ENCODE results near the gene SCARF1. TPM values are rescaled to one million over a fixed set of nuclear protein-coding genes. Genes with fewer than 3 reads are reported as not detected.

Gene SCARF1
- total and polyA plus RNA-seq, 8 donors = 2.0 to 8.6 (median 3.5) TPM

- TF ChIP-seq CTCF (IDR thresholded peaks at IDR 0.05) = no peak
- ATAC-seq (no peak), FAIRE-seq (no peak), DNase-seq (peak in 4 of 6 donors; percentile 21 to 70 (median 42))
- H3K4me1 ChIP-seq = peaks cover 17 to 25% (median 21%) of the 10 kb centered on the region in 3 donors
- peak overlapping the region in 1 of 4 donors; percentile 85 for H3K4me3 ChIP-seq
- no peaks in the 10 kb centered on the region for H3K27me3 ChIP-seq
- 72 to 77% methylated on average over 21 to 22 of the region's 22 CpGs for WGBS, 2 donors
- H3K36me3 ChIP-seq = peaks cover 21 to 56% (median 52%) of the 10 kb centered on the region in 3 donors
- intact Hi-C loops (cut with DNase I) = no loop called here
- peak overlapping the region; percentile 96 to 100 (median 98) for H3K27ac ChIP-seq
- no peaks in the 10 kb centered on the region for H3K9me3 ChIP-seq
These were observed 5.4 kb upstream of the SCARF1 start for GRCh38 chr17:1650731-1651558.

- peak within 1 kb of the TSS; percentile 96 to 100 (median 98) for H3K27ac ChIP-seq
- ATAC-seq (peak; percentile 75 to 81 (median 80)), DNase-seq (peak; percentile 89 to 98 (median 96)), FAIRE-seq (no peak)
- peak within 1 kb of the TSS; percentile 67 to 85 (median 75) for H3K4me3 ChIP-seq
- H3K36me3 ChIP-seq = peaks cover 21 to 46% (median 42%) of the 10 kb centered on the region in 3 donors
- H3K9me3 ChIP-seq = no peaks in the 10 kb centered on the region
- intact Hi-C loops (cut with DNase I) = no loop called here
- no peak for TF ChIP-seq CTCF (IDR thresholded peaks at IDR 0.05)
- 7 to 8% methylated on average over 23 of the region's 23 CpGs for WGBS, 2 donors
- no peaks in the 10 kb centered on the region for H3K27me3 ChIP-seq
- peaks cover 17 to 25% (median 21%) of the 10 kb centered on the region in 3 donors for H3K4me1 ChIP-seq
These were observed 4.4 kb upstream of the SCARF1 start, which contains the start of gene RILP for GRCh38 chr17:1649844-1650501. Gene RILP, minus strand, starts transcription at chr17:1649866. Its CDS starts 62 bp downstream, at chr17:1649804.

- TF ChIP-seq CTCF (IDR thresholded peaks at IDR 0.05) = peak; percentile 79 to 92 (median 82)
- Histone ChIP-seq H3K27me3 (no peaks in the 10 kb centered on the region), H3K36me3 (peaks cover 21 to 39% (median 34%) of the 10 kb centered on the region in 3 donors), H3K4me3 (peak overlapping the region; percentile 67 to 85 (median 75)), H3K9me3 (no peaks in the 10 kb centered on the region), H3K27ac (peak overlapping the region; percentile 96 to 100 (median 98)), H3K4me1 (peaks cover 20 to 26% (median 25%) of the 10 kb centered on the region in 3 donors)
- intact Hi-C loops (cut with DNase I) = no loop called here
- ATAC-seq = peak; percentile 67 to 76 (median 74)
- 0 to 1% methylated on average over 48 to 100 of the region's 100 CpGs for WGBS, 2 donors
- peak; percentile 77 to 98 (median 96) for DNase-seq
- FAIRE-seq = no peak
These were observed 3.7 kb upstream of the SCARF1 start for GRCh38 chr17:1648963-1649843.

GRCh38 chr17:1648173-1648962, 2.8 kb upstream of the SCARF1 start:
- peaks cover 25 to 30% (median 30%) of the 10 kb centered on the region in 3 donors for H3K4me1 ChIP-seq
- intact Hi-C loops (cut with DNase I) = no loop called here
- no peak for TF ChIP-seq CTCF (IDR thresholded peaks at IDR 0.05)

More at GRCh38 chr17:1648173-1648962, 2.8 kb upstream of the SCARF1 start:
- FAIRE-seq (no peak), ATAC-seq (peak in 3 of 4 donors; percentile 3 to 46 (median 7)), DNase-seq (peak in 3 of 6 donors; percentile 91 to 99 (median 92))
- H3K27ac ChIP-seq = peak overlapping the region; percentile 64 to 81 (median 74)
- no peaks in the 10 kb centered on the region for H3K9me3 ChIP-seq
- WGBS, 2 donors = 7 to 8% methylated on average over 40 to 54 of the region's 54 CpGs
- no peaks in the 10 kb centered on the region for H3K27me3 ChIP-seq
- H3K36me3 ChIP-seq = peaks cover 16 to 30% (median 26%) of the 10 kb centered on the region in 3 donors
- H3K4me3 ChIP-seq = peak overlapping the region; percentile 26 to 85 (median 60)
